Omental fat pad (tissue), 4 donors: ENCODE results near the gene TMEM123. TPM values are rescaled to one million over a fixed set of nuclear protein-coding genes. Genes with fewer than 3 reads are reported as not detected.
"Not testable (repeated sequence)": the region's sequence is repeated elsewhere in the genome, so short reads cannot be mapped to it uniquely, and the experiment has no call there.

Experiments used
- ATAC-seq: fragments of 150-250 bp; one replicate; pipeline ENCODE4 v1.9.1; 2016; ENCODE audit warnings: mild to moderate bottlenecking, moderate library complexity; ENCODE audit not compliant: low FRiP score
- DNase-seq: peaks from one replicate; pipeline ENCODE4 v3.0.0-alpha.2; 2019; ENCODE audit warnings: low spot score
- total RNA-seq, 4 donors: library from RNA; depleted of rRNA; stranded (reverse); fragments of >200 nt; gene quantifications; one replicate each; pipeline ENCODE4 v1.1.0, GENCODE V29; 2016
- TF ChIP-seq, protein P1 (sequence below), 3 donors: fragments of 450-650 bp; IDR thresholded peaks; one replicate each; pipeline ENCODE4 v1.5.1; 2016 to 2017; ENCODE audit warnings: antibody characterized with exemption in 3 of 3, mild to moderate bottlenecking in 3 of 3, moderate library complexity in 2 of 3

Gene TMEM123
- total RNA-seq, 4 donors from 2014 or later, result 81.8 to 109 (median 98.8) TPM

DNA sequence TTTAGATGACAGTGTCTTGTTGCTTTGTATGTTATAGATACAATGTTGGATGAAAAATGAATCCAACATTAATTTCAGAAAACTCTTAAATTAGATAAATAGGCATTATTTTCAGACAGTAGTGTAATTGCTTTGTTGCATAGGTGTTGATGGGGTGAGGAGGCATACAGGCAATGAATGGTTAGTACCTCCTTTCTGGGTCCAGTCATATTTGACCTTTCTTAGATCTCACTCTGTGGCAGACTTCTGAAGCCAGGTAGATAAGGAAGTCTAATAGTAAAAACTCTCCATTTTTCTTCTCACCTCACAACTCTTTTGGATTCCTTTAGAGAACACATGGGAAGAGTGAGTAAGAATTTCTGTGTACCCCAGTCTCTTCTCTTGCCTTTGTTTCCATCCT, 73.7 kb downstream of the TMEM123 start:
- DNase-seq (no peak), ATAC-seq (no peak)
- TF ChIP-seq, protein P1, sequence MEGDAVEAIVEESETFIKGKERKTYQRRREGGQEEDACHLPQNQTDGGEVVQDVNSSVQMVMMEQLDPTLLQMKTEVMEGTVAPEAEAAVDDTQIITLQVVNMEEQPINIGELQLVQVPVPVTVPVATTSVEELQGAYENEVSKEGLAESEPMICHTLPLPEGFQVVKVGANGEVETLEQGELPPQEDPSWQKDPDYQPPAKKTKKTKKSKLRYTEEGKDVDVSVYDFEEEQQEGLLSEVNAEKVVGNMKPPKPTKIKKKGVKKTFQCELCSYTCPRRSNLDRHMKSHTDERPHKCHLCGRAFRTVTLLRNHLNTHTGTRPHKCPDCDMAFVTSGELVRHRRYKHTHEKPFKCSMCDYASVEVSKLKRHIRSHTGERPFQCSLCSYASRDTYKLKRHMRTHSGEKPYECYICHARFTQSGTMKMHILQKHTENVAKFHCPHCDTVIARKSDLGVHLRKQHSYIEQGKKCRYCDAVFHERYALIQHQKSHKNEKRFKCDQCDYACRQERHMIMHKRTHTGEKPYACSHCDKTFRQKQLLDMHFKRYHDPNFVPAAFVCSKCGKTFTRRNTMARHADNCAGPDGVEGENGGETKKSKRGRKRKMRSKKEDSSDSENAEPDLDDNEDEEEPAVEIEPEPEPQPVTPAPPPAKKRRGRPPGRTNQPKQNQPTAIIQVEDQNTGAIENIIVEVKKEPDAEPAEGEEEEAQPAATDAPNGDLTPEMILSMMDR (IDR thresholded peaks at IDR 0.05), result no peak

DNA sequence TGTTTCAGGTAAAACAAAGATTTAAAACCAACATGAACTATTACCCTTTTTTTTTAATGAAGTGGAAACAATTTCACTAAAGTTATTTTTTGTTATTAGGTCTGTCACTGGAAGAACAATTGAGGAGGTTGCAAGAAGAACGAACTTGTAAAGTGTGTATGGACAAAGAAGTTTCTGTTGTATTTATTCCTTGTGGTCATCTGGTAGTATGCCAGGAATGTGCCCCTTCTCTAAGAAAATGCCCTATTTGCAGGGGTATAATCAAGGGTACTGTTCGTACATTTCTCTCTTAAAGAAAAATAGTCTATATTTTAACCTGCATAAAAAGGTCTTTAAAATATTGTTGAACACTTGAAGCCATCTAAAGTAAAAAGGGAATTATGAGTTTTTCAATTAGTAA, 74.7 kb downstream of the TMEM123 start:
- no peak for DNase-seq
- ATAC-seq, result no peak
- TF ChIP-seq, protein P1 (IDR thresholded peaks at IDR 0.05), result no peak

DNA sequence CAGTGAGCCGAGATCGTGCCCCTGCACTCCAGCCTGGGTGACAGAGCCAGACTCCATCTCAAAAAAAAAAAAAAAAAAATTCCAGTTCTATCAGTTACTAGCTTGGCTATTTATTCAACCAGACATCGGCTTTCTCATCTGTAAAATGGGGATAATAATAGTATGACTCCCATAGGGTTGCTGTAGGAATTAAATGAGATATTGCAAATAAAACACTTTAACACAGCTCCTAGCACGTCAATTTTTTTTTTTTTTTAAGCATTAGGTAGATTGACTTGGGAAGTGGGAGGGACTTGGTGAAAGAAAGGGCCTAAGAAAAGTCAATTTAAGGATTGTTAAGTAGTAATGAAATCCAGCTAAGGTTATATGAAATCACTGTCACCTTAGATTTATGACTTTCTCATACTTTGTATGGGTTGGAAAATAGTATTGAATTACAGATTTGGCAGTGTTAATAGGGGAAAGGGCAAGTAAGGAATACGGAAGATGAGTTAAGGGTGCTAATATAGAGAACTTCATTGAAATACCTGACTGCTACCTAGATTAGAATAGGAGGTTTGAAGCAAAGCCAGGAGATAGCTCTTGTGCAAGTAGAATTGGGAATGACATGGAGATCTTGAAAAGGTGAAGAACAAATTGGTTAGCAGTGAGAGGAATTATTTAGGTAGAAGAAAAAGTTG, 76.7 kb downstream of the TMEM123 start:
- ATAC-seq (no peak), DNase-seq (no peak)
- TF ChIP-seq, protein P1 (IDR thresholded peaks at IDR 0.05), result no peak

DNA sequence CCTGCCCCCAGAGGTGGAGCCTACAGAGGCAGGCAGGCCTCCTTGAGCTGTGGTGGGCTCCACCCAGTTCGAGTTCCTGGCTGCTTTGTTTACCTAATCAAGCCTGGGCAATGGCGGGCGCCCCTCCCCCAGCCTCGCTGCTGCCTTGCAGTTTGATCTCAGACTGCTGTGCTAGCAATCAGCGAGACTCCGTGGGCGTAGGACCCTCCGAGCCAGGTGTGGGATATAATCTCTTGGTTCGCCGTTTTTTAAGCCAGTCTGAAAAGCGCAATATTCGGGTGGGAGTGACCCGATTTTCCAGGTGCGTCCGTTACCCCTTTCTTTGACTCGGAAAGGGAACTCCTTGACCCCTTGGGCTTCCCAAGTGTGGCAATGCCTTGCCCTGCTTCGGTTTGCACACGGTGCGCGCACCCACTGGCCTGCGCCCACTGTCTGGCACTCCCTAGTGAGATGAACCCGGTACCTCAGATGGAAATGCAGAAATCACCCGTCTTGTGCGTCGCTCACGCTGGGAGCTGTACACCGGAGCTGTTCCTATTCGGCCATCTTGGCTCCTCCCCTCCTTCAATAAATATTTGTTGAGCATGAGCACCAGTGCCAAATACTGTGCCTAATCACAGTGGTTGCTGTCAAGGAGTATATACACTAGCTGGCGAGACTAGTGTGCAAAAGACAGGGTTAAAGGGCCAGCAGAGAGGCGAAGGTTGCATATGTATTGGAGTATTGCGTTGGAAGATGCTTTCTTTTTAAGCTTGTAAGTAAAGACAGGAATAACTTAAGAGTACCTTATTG, 77.7 kb downstream of the TMEM123 start:
- not testable (repeated sequence) for ATAC-seq

DNA sequence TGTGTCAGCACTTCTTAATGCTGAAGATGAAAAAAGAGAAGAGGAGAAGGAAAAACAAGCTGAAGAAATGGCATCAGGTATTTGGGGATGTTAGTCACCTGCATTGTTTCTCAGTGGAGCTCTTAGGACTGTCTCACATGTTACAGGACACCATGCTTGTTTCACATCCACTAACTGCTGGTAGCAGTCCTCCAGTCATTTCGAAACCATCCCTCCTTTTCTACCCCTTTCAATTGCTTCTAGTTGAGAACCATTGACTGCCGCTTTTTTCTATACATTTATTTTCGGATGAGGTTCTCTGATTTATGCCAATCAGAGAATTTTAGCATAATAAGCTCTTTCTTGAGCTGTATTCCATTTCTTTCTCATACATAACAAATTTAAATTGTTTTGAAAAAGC, 84.1 kb downstream of the TMEM123 start:
- ATAC-seq, result no peak
- TF ChIP-seq, protein P1 (IDR thresholded peaks at IDR 0.05), result no peak

More for the DNA sequence above, 77.7 kb downstream of the TMEM123 start:
- not testable (repeated sequence) for DNase-seq

DNA sequence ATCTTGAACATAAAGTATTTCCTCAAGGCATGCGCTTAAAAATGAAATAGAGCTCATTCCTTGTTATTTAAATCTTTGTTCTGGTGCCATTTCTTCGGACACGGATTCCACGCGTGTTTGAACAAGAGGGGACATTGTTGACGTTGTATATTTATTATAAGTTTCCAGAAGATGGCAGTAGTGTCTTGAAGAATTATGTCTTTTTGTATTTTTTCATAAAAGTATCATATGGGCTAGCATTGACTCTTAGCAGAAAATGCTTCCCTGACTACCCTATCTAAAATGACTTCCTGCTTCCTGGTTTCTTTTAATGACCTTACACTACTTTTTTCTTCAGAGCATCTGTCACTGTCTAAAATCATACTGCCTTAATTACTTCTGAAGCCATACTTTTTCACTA, 85.2 kb downstream of the TMEM123 start:
- TF ChIP-seq, protein P1 (IDR thresholded peaks at IDR 0.05), result no peak
- DNase-seq (no peak), ATAC-seq (no peak)

More for the DNA sequence above, 84.1 kb downstream of the TMEM123 start:
- no peak for DNase-seq

DNA sequence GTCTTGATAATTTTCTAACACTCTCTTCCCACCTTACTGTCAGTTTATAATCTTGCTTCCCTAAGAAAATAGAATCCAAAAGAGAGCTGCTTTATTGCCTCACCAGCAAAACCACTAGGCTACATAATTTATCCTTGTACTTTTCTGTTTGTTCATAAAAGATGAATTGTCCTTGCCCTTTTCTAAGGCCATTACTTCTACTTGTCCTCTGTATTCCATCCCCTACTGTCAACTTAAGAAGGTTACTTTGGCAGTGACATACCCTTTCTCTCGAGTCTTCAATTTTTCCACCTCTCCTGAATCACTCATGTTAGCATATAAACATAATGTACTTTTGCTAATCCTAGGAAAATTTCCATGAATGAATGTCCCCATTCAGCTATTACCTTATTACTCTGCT, 87.6 kb downstream of the TMEM123 start:
- TF ChIP-seq, protein P1 (IDR thresholded peaks at IDR 0.05), result no peak
- no peak for ATAC-seq
- no peak for DNase-seq
